Neural cell (in vitro differentiated cells): ENCODE results near the gene TMPRSS4. TPM values are rescaled to one million over a fixed set of nuclear protein-coding genes. Genes with fewer than 3 reads are reported as not detected.

Source experiments
- H2AFZ ChIP-seq: fragments of 200-600, 300-800 bp; sonication (generic), shearing (Covaris generic); 2 replicates; pipeline ENCODE4 v1.6.0; 2014; ENCODE audit warnings: low read depth, mild to moderate bottlenecking, antibody characterized with exemption, low read length, moderate library complexity
- H3F3A ChIP-seq: fragments of 200-600 bp; shearing (Covaris generic); 2 replicates; pipeline ENCODE4 v1.6.1; 2016; ENCODE audit warnings: mild to moderate bottlenecking, moderate library complexity, mixed read lengths, antibody characterized with exemption, low read length; ENCODE audit not compliant: insufficient read depth, poor library complexity, severe bottlenecking
- H3K27ac ChIP-seq: fragments of 200-600, 300-800 bp; sonication (generic), shearing (Covaris generic); 2 replicates; pipeline ENCODE4 v1.5.1; 2014; ENCODE audit warnings: mild to moderate bottlenecking, low read length, moderate library complexity
- H3K27me3 ChIP-seq: fragments of 300-800, 200-600 bp; sonication (generic), shearing (Covaris generic); 2 replicates; pipeline ENCODE4 v1.6.0; 2014; ENCODE audit warnings: mild to moderate bottlenecking, low read depth, low read length, moderate library complexity; ENCODE audit not compliant: insufficient read depth
- H3K36me3 ChIP-seq: fragments of 300-800, 200-600 bp; sonication (generic), shearing (Covaris generic); 2 replicates; pipeline ENCODE4 v1.5.1; 2014; ENCODE audit warnings: mild to moderate bottlenecking, antibody characterized with exemption, low read length, moderate library complexity; ENCODE audit not compliant: insufficient read depth
- H3K4me2 ChIP-seq: fragments of 300-800, 200-600 bp; sonication (generic), shearing (Covaris generic); 2 replicates; pipeline ENCODE4 v1.6.0; 2014; ENCODE audit warnings: mild to moderate bottlenecking, low read length
- H3K4me3 ChIP-seq: fragments of 300-800, 200-600 bp; sonication (generic), shearing (Covaris generic); 2 replicates; pipeline ENCODE4 v1.5.1; 2014; ENCODE audit warnings: mild to moderate bottlenecking, low read length, moderate library complexity
- H3K79me2 ChIP-seq: fragments of 200-600 bp; shearing (Covaris generic); replicated peaks from 2 replicates; pipeline ENCODE4 v1.6.0; 2014; ENCODE audit warnings: mild to moderate bottlenecking, low read length, moderate library complexity; ENCODE audit not compliant: insufficient read depth
- H3K9ac ChIP-seq: fragments of 300-800, 200-600 bp; sonication (generic), shearing (Covaris generic); 2 replicates; pipeline ENCODE4 v1.6.1; 2016; ENCODE audit warnings: mild to moderate bottlenecking, low read length, mixed read lengths
- H3K9me2 ChIP-seq: fragments of 200-600 bp; shearing (Covaris generic); 2 replicates; pipeline ENCODE4 v1.6.1; 2016; ENCODE audit warnings: mild to moderate bottlenecking, low read length, mixed read lengths; ENCODE audit not compliant: insufficient read depth
- H3K9me3 ChIP-seq: fragments of 200-600, 300-800 bp; sonication (generic), shearing (Covaris generic); 2 replicates; pipeline ENCODE4 v1.6.1; 2016; ENCODE audit warnings: mild to moderate bottlenecking, mixed run types, low read length, moderate library complexity, mixed read lengths
- H4K20me1 ChIP-seq: fragments of 200-600 bp; shearing (Covaris generic); 2 replicates; pipeline ENCODE4 v1.6.1; 2016; ENCODE audit warnings: mild to moderate bottlenecking, mixed run types; ENCODE audit not compliant: insufficient read depth
- CTCF ChIP-seq: fragments of 450-650 bp; IDR thresholded peaks from 2 replicates; pipeline ENCODE4 v1.5.1; 2014; ENCODE audit warnings: antibody characterized with exemption, mild to moderate bottlenecking, moderate library complexity; ENCODE audit not compliant: poor library complexity, severe bottlenecking
- EP300 ChIP-seq: fragments of 450-650 bp; conservative IDR thresholded peaks from 2 replicates; pipeline ENCODE4 v1.6.1; 2014; ENCODE audit warnings: antibody characterized with exemption, mild to moderate bottlenecking, moderate library complexity; ENCODE audit not compliant: poor library complexity, severe bottlenecking
- EZH2 ChIP-seq: fragments of 200-600, 300-800 bp; shearing (Covaris generic), sonication (generic); IDR thresholded peaks from 2 replicates; pipeline ENCODE4 v1.6.1; 2014; ENCODE audit warnings: antibody characterized with exemption, low read length, borderline replicate concordance, mild to moderate bottlenecking; ENCODE audit not compliant: insufficient read depth, poor library complexity, severe bottlenecking
- MXI1 ChIP-seq: fragments of 450-650 bp; conservative IDR thresholded peaks from 2 replicates; pipeline ENCODE4 v1.6.1; 2014; ENCODE audit warnings: antibody characterized with exemption, mild to moderate bottlenecking; ENCODE audit not compliant: poor library complexity, severe bottlenecking
- POLR2AphosphoS5 ChIP-seq: IDR thresholded peaks from 2 replicates; pipeline ENCODE4 v1.6.1; 2012
- RAD21 ChIP-seq: fragments of 450-650 bp; conservative IDR thresholded peaks from 2 replicates; pipeline ENCODE4 v1.6.1; 2014; ENCODE audit warnings: antibody characterized with exemption, mild to moderate bottlenecking, moderate library complexity
- REST ChIP-seq: IDR thresholded peaks from 2 replicates; pipeline ENCODE4 v1.6.1; 2012; ENCODE audit warnings: borderline replicate concordance
- SMC3 ChIP-seq: fragments of 450-650 bp; conservative IDR thresholded peaks from 2 replicates; pipeline ENCODE4 v1.6.1; 2014; ENCODE audit warnings: antibody characterized with exemption, mild to moderate bottlenecking, moderate library complexity; ENCODE audit not compliant: poor library complexity
- TAF1 ChIP-seq: IDR thresholded peaks from 2 replicates; pipeline ENCODE4 v1.6.1; 2012; ENCODE audit warnings: low read depth
- polyA plus RNA-seq: library from polyadenylated mRNA; depleted of rRNA; stranded (reverse); fragments of >200 nt; gene quantifications from 2 replicates; pipeline ENCODE4 v1.2.3, GENCODE V29; 2014

TMPRSS4 gene
- polyA plus RNA-seq, 1 donor from 2014 or later = not detected

GRCh38 chr11:118169300-118170140 is 92.6 kb downstream of the TMPRSS4 start:
- Histone ChIP-seq H3K27ac (no peak overlapping the region), H3K9me2 (no peaks in the 10 kb centered on the region), H3K79me2 (no peaks in the 10 kb centered on the region), H3K9ac (no peak overlapping the region), H3F3A (no peaks in the 10 kb centered on the region), H3K4me2 (no peak overlapping the region), H3K36me3 (no peaks in the 10 kb centered on the region), H2AFZ (no peak overlapping the region), H4K20me1 (no peaks in the 10 kb centered on the region), H3K9me3 (no peaks in the 10 kb centered on the region), H3K27me3 (peaks cover 17% of the 10 kb centered on the region), H3K4me3 (no peak overlapping the region)
- TF ChIP-seq RAD21 (no peak), SMC3 (no peak)

GRCh38 chr11:118170231-118170630 is 93.4 kb downstream of the TMPRSS4 start:
- no peaks in the 10 kb centered on the region for H3F3A ChIP-seq
- no peaks in the 10 kb centered on the region for H3K36me3 ChIP-seq
- no peaks in the 10 kb centered on the region for H3K9me3 ChIP-seq
- H2AFZ ChIP-seq = no peak overlapping the region
- no peaks in the 10 kb centered on the region for H3K79me2 ChIP-seq
- H3K9me2 ChIP-seq = no peaks in the 10 kb centered on the region
- H3K4me2 ChIP-seq = no peak overlapping the region
- TF ChIP-seq REST (no peak), EZH2 (no peak), SMC3 (no peak), RAD21 (no peak), CTCF (no peak), POLR2AphosphoS5 (no peak), EP300 (no peak), MXI1 (no peak), TAF1 (no peak)
- no peak overlapping the region for H3K4me3 ChIP-seq
- peaks cover 17% of the 10 kb centered on the region for H3K27me3 ChIP-seq
- H4K20me1 ChIP-seq = no peaks in the 10 kb centered on the region
- H3K27ac ChIP-seq = no peak overlapping the region
- no peak overlapping the region for H3K9ac ChIP-seq
